Measurements from ENCODE around the gene AKIRIN2.

Gene AKIRIN2
- total RNA-seq: 31.3 to 72.9 reads per million in 2 donors

DNA sequence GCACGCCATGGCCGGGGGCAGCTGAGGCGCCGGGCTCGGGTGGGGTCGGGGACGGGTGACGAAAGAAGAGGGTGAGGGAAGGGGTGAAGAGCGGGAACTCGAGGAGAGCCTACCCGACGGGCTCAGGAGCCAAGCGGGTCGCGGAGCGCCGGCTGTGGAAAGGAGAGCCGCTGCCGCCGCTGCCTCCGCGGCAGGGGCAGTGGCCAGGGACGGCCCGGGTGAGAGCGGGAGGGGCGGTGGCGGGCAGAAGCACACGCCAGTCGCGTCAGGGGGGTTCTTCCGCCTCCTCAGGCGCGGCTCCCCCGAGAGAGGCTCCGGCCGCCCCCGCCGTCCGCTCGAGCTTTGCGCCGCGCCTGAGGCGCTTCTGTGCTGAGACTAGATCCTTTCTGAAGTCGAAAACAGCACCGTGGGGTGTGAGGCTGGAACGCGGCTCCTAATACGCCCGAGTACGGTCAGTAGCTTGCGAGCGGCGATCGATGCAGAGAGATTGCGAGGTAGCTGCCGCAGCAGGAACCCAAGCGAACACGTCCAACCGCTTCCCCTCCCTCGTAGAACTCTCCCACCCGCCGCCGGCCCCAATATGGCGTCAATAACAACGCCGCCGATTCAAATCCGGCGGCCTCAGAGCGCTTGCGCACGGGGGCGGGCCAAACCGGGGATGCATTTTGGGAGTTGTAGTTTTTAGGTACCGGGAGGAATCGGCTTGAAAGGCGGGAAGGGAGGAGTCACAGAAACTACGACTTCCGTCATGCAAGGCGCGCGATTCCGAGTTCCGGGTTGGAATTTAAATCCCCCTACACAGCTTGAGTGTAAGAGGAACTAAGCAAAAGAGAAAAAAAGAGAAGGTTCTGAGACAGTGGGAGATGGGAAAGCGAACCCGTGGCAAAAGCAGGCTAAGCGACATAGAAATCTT, at the start of gene AKIRIN2:
AKIRIN2 (minus strand) TSS at position 558 of the 913 bp plus-strand sequence; CDS start at position 9, 549 bp downstream.
- peak; percentile 91 for DNase-seq

DNA sequence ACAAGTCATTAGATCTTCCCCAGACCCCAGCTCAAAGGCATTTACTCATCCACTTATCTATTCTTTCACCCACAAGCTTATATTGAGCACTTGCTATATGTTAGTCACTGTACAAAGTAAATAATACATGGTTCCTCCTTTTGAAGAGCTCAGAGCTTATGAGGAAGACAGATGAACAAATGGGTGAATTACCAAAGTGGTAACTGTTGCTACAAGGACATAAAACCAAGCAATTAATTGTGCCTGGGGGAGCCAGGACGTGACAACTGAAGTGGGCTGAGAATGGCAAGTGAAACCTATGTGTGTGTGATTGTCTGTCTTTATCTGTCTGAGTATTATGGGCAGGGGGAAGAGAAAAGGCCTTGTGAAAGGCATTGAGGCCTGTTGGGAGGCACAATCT, 45.6 kb upstream of the AKIRIN2 start:
- DNase-seq: no peak

DNA sequence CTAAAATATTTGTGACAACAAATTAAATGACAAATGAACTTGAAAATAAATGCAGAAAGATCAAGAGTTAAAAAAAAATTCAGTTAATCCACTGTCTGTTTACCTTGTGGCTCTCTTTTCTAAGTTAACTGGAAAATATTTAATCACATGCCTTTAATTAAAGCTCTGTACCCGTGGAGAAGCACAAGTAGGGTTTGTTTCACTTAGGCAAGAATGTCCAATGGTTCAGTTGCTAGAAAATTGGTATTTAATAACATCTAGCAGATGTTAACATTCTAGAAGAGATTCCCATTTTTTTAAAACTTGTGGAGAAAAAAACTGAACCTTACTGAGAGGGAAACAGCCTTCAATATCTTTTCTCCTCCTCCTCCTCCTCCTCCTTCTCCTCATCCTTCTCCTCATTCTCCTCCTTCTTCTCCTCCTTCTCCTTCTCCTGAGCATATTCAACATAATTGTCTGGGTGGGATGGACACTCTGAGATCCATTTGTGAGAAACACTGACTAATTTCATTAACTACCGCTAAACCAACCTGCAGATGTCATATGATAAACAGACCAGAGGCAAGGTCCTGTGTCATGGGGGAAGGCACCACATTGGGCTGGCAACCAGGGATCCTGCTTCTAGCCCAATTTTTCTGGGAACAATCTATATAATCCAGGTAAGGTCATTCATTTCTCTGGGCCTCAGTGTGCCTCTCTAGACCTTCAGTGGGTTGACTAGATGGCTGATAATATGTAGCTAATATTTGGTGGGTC, 44.1 kb upstream of the AKIRIN2 start:
- no peak for DNase-seq

DNA sequence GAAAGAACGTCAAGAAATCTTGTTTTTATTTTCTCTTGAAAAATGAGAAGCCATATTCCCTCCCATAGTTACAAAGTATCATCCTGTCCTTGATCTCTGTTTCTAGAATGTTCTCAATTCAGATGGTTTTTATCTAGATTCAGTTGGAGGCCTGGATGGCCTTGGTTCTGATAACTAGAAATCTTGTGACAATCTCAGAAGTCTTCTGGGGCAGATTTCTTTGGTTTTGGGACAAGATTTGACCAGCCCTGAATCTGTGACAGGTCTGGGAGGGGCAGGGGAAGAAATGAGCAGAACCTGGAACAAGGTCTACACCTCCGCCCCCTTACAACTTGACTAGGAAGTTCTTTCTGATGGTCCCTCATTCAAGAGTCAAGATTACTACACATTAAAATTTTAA, 41.4 kb upstream of the AKIRIN2 start:
- DNase-seq: no peak

DNA sequence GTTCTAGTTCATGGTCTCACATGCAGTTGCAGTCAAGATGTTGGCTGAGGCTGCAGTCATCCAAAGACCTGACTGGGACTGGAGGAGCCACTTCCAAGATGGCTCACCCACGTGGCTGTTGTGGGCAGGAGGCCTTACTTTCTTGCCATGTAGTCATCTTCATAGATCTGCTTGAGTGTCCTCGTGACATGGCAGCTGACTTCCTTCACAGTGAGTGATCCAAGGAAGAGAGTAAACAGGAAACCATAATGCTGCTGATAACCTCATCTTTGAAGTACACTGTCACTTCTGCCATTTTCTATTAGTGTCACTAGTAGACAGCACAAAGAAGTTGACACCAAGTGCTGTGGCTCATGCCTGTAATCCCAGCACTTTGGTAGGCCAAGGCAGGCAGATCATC, 40.1 kb upstream of the AKIRIN2 start:
- DNase-seq: peak; percentile 25

DNA sequence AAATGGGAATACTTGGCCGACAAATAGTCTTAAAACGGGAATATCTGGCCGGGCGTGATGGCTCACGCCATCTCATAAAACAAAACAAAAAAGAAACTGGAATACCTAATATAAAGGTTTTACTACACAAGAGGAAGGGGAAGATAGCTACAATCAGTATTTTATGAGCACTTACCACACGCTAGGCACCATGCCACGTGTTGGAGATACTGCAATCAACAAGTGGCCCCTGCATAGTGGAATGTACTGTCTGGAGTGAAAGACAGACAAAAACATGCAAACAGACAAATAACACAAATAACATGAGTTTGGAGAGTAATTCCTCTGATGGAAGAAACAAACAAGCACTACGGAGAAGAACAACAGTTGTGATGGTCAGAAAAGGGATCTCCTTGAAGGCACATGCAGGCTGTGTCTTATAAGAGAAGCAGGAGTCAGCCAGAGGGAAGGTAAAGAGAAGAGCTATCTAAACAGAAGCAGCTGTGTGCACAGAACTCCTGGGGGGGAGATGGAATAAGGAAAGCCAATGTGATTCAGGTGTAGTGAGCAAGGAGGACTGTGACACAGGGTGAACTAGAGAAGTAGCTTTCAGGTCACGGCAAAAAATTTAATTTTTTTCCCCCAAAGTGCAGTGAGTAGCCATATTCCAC, 39.1 kb upstream of the AKIRIN2 start:
- no peak for DNase-seq

DNA sequence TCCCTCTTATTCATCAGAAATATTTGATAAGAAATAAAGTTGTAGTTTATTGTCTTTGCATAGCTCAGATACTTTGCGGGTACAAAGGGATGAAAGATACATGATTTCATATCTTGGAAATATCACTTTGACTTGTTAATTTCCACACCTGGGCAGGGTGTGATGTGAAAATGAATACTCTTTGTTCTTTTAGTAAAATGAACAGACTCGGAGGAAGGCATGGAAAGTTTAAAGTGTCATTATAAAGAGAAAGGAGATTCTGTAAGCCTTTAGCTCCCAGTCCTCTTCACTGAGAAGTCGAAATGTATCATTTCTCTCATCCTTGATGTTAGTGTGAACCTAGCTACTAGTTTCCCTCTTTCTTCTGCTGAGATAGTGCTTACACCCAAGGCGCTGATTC, 36.7 kb upstream of the AKIRIN2 start:
- no peak for DNase-seq

DNA sequence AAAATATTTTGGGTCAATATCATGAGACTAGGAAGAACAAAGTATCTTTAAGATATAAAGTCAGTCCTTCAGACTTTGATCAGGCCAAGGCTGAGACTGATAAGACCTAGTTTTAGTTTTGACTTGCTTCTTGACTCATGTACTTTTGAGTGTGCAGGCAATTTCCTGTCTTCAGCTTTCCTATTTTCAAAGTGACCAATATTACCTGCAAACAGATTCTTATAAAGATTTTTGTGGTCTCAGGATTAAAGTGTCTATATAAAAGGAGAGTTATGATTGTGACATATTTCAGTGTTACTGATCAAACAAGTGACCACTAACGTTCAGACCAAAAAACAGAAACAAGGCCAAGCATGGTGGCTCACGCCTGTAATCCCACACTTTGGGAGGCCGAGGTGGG, 36.0 kb upstream of the AKIRIN2 start:
- no peak for DNase-seq

DNA sequence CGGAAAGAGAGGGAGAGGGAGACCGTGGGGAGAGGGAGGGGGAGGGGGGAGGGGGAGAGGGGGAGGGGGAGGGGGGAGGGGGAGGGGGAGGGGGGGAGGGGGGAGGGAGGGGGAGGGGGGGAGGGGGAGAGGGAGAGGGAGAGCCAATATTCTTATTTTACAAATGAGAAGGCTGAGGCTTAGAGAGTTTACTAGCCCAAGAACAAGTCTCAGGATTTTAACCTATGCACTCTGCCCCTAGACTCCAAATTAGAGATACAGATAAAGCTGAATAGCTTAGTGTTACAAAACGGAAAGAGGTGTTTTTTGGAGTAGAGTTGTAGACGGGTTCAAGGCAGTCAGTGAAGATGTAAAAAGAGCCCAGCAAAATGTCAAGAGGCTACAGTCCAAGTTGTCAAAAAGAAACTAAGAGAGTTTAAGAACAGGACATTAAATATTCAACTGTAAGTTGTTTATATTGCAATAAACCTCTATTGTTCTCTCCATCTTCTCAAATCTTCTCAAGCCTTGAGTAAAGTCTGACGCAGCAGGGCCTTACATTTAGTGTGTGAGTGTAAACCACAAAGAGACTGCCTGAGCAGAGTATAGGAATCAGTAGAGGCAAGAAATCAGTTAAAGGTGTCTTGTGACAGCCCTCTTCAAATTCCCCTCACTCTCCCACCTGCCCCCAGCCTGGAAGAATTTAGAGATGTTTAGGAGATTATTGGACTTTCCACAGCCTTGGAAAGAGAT, 34.9 kb upstream of the AKIRIN2 start:
- no peak for DNase-seq

DNA sequence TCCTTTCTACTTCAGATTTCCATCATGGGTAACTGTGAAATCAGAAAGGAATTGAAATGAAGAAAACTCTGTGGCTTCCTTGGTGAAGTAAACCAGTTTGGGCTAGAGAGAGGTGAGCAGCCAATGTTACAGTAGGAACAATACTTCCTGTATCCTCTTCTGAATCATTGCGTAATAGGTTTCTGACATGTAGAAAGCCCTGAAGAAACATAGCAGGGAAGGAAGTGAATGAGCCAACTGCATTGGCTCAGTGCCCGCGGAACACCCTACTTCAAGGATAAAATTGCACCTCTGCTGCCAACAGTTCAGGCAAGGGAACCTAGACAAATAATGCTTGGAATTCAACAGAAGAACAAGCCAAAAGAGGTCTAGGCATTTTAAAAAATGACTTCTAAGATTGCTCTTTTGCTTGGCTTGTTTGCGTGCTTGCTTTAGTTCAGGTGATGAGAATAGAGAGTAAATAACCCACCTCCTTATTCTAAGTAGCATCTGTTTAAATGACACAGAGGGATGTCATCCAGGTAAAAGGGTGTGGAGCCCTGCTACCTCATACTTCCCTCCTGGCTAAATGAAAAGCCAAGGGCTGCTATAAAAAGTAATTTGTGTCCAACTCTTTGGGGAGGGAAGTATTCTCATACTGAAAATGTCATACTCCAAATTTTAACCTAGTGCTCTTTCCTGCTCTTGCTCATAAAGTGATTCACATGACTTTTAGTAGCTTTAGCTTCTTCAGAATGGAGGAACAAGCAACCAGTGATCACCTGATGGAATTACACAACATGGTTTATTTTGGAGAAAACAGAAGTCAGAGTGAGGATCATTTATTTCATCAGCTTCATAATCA, 30.0 kb upstream of the AKIRIN2 start:
- peak; percentile 33 for DNase-seq

DNA sequence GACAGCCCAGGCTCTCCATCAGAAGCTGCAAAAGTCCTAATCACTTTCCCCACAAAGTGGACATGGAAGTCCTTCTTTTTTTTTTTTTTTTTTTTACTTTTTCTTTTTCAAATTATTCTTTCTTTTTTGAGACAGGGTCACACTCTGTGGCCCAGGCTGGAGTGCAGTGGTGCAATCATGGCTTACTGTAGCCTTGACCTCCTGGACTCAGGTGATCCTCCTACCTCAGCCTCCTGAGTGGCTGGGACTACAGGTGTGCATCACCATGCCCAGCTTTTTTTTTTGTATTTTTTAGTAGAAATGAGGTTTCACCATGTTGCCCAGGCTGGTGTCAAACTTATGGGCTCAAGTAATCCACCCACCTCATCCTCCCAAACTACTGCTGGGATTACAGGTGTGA, 29.0 kb upstream of the AKIRIN2 start:
- DNase-seq: no peak

DNA sequence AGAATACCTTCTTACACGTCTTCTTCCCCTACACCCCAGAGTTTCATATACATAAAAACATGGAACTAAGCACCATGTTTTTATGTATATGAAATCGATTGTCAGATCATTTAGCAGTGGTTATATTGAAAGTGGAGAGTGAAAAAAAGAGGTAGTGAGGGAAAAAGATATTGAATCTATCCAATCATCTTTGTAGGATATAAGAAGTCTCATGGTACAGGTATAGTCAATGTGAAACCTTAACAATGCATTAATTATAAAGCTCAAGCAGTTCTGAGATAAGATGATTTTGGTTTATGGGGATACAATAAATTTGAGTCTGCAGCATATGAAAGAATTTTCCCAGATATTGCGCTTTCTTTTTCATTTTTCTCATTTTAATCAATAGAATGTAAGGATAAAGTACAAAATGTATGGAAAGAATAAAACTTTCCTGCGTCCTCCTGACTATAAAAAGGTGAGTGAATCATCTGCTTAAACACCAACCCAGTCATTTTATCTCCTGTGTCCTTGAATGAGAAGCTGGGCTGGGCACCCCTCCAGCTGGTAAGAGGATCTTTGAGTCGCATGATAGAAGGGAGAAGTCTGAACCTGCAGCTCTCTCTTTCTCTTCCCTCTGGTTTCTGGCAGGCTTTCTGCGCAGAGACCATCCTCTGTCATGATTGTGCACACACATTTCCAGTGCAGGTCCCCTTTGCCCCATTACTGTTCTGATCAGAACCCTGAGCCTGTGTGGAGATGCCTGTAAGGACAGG, 28.1 kb upstream of the AKIRIN2 start:
- no peak for DNase-seq

DNA sequence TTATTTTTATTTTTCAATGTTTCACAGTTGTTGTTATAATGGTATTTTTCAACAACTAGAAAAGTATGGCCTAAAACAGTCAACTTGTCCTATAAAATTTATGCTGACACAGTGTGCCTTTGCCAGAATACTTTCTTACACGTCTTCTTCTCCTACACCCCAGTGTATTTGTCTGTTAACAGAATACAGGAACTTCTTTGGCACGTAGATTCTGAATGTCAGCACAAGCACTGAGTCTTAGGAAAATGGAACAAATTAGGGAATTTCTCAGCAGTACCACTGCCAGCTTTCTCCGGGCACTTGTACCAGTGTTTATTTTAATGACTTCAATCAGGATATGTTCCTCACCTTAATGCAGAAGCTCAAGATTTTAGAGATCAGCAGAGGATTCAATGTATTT, 26.7 kb upstream of the AKIRIN2 start:
- DNase-seq: no peak

DNA sequence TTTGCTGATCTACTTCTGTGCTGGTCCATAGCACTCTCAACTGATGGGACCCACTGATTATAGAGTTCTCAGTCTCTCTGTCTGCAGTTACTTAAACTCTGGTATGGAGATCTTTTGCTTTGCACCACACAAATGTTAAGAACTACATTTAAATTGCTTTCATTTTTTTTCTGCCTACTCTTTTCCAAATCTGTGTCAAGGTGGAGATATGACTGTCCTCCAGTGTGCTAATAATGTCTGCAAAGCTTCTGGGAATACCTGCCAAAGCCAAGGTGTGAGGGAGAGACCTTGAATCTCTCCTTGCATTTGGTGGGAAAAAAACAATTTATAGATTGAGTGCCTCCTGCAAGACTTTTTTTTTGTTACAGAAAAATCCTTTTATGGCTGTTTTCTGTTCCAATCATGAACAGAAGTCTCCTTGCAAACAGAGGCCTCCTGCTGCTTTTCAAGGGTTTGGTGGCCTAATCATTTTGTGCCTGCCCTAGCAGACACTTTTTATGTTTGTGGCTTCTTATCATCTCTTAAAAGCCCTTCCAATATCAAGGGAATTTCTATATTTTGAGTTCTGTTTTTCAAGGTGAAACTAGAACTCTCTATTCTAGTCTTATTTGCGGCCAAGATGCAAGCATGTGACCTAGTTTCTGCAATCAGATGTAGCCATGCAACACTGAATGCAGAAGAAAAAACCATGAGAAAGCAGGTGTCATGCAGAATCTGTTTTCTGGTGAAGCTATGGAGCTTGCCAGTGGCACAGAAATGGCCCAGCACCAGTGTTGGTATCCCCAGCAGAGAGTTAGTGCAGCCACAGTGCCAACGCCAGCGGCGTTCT, 23.2 kb upstream of the AKIRIN2 start:
- DNase-seq: no peak

DNA sequence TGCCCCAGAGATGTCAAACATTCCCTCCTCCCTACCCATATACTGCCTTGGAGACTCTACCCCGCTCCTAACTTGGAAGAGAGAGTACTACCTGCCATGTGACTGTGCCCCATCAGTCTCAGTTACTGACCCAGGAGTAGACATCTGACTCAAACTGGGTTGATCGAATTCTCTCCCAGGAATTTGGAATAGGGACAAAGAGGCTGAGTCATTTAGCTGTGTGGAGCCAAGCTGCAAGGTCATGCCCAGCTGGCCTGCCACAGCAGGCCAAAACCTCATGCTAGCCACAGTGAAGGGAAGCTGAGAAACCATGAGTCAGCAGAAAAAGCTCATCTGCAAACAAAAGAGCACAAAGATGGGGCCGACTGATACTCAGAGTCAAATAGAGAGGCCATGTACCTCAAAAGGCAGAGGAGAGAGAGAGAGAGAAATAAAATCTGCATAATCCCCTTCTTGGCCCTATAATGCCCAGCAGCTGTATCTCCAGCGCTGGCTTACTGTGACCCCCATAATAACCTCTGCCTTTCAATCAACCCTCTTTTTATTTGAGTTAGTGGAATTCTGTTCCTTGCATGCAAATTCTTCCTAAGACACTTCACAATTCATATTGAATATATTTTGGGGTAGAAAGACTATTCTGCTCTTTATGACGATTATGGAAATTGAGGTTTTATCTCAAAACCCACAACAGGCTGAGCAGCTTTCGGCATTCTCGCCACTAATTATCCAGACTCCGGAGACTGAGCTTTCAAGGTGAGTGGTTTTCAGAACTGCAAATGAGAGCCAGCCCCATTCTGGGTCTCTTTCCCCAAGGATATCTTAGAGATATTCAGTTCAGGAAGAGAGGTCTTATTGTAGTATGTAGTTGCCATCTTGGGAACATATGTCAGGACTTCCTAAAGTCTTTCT, 21.4 kb upstream of the AKIRIN2 start:
- DNase-seq: no peak

DNA sequence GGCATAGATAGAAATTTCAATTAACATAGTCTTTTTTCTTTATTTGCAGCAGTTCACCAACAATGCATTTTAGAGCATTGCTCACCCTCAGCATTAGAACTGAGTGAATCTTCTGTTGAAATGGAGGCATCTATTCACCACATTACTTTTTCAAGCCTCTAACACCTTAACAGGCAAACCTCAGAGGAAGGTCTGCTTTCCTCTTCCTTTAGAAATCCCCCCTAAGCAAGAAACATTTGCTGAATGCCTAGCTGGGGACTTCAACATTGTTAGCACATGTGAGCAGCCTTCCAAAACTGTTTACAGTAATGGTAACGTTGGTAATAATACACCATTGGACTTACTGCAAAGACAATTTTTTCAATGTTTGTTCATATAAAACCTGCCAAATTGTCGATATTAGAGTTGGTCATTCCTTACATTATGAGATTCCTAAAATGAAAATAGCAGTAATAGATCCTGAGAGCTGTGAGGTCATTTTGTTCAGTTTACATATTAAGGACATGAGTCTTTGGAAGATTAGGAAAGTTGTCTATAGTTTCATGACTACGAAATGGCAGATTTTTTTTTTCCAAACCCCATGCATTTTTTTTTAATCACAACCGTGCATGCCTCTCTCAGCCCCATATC, 20.6 kb upstream of the AKIRIN2 start:
- DNase-seq: no peak

DNA sequence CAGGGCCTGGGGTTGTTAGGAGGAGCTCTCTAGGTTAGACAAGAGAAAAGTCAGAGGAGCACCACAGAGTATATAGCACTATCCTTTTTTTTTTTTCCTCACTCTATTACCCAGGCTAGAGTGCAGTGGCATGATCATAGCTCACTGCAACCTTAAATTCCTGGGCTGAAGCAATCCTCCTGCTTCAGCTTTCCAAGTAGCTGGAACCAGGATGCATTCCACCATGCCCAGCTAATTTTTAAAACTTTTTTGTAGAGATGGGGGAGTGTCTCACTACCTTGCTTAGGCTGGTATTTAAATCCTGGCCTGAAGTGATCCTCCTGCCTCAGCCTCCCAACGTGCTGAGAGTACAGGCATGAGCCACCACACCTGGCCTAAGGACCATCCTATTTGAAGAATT, 19.3 kb upstream of the AKIRIN2 start:
- DNase-seq: no peak

DNA sequence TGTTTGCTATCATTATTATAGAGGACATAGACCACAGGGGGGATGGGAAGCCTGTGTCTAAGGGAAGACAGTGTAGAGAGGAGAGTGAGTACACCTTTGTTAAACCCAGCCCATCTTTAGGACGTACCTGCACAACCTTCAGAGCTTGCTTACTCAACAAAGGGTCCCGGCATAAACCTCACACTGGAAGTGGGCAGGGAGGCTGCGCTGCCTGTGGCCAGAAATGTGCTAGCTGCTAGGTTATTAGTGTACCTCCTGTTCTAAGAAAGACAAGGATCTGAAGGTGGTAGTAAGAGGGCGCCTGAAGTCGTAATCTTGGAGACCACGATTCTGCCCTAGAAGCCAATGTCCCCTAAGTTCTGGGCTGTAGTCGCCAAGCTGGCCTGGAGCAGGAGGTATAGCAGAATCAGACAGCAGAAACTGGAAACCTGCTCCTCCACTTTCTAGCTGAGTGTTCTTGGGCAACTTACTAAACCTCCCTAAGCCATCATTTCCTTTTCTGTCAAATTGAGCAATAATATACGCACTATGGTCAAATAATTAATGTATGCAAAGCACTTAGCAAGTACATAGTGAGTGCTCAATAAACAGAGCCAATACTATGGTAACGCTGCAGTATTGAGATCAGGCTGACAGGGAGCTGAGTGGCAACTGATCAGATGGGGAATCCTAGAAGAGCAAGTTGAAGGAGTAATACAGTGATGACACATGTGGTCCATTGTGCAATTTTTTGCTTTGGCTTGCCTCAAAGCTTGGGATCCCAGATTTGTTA, 16.8 kb upstream of the AKIRIN2 start:
- DNase-seq: no peak
